ENCODE measurements around the gene ATG4B. TPM values are rescaled to one million over a fixed set of nuclear protein-coding genes. Genes with fewer than 3 reads are reported as not detected.

ATG4B gene
- total RNA-seq, 3 donors from 2014 or later (not counting 1 experiment from before 2014, with no cell fraction given): 106 to 171 (median 139) TPM

- H3K4me1 Mint-ChIP-seq: peaks cover 15 to 28% of the 10 kb centered on the region in 2 donors
- DNase-seq: no peak
- H3K27me3 ChIP-seq (ENCODE audit: control insufficient read depth, insufficient read depth, low read length): no peaks in the 10 kb centered on the region
- no peak for TF ChIP-seq CTCF (IDR thresholded peaks at IDR 0.05)
- peaks cover 13% of the 10 kb centered on the region for H3K4me1 ChIP-seq (ENCODE audit: control insufficient read depth, insufficient read depth, low read length)
- no peaks in the 10 kb centered on the region for H3K27me3 Mint-ChIP-seq (ENCODE audit: low read depth in 2 of 2)
- H3K36me3 ChIP-seq (ENCODE audit: control insufficient read depth, insufficient read depth, low read length): no peaks in the 10 kb centered on the region
- H3K9me3 Mint-ChIP-seq: no peaks in the 10 kb centered on the region
- peak overlapping the region; percentile 59 for H3K4me3 Mint-ChIP-seq
- H3K4me3 ChIP-seq (ENCODE audit: low read length): no peak overlapping the region
- 95% methylated on average over 26 of the region's 30 CpGs for WGBS (ENCODE audit: insufficient coverage)
- H3K27ac ChIP-seq (ENCODE audit: low read length): no peak overlapping the region
- no peaks in the 10 kb centered on the region for H3K36me3 Mint-ChIP-seq
- no peak for ATAC-seq
- intact Hi-C loops (cut with micrococcal nuclease): loop anchor here (2.0 kb wide), 1 partner anchor 20 kb away; the partner anchor contains the start of genes ATG4B and THAP4
- peak overlapping the region in 1 of 2 donors; percentile 76 for H3K27ac Mint-ChIP-seq
- H3K9me3 ChIP-seq (ENCODE audit: control insufficient read depth, insufficient read depth, low read length): no peaks in the 10 kb centered on the region
Measured at GRCh38 chr2:241616168-241617125, 21.0 kb upstream of the ATG4B start.

GRCh38 chr2:241617431-241618154, 19.9 kb upstream of the ATG4B start:
- TF ChIP-seq CTCF (IDR thresholded peaks at IDR 0.05): no peak
- intact Hi-C loops (cut with micrococcal nuclease): loop anchor here (2.0 kb wide), 1 partner anchor 19 kb away; the partner anchor contains the start of genes ATG4B and THAP4
- H3K27ac ChIP-seq (ENCODE audit: low read length): peak overlapping the region; percentile 8
- peaks cover 13% of the 10 kb centered on the region for H3K4me1 ChIP-seq (ENCODE audit: control insufficient read depth, insufficient read depth, low read length)
- ATAC-seq: peak; percentile 61 to 90 (median 84)
- Mint-ChIP-seq H3K27me3 (ENCODE audit: low read depth in 2 of 2) (no peaks in the 10 kb centered on the region), H3K27ac (peak overlapping the region; percentile 75 to 76), H3K4me3 (peak overlapping the region; percentile 90), H3K4me1 (peaks cover 15 to 28% of the 10 kb centered on the region in 2 donors), H3K9me3 (no peaks in the 10 kb centered on the region), H3K36me3 (no peaks in the 10 kb centered on the region)
- H3K9me3 ChIP-seq (ENCODE audit: control insufficient read depth, insufficient read depth, low read length): no peaks in the 10 kb centered on the region
- no peaks in the 10 kb centered on the region for H3K27me3 ChIP-seq (ENCODE audit: control insufficient read depth, insufficient read depth, low read length)
- DNase-seq: peak in 1 of 2 donors; percentile 81
- H3K36me3 ChIP-seq (ENCODE audit: control insufficient read depth, insufficient read depth, low read length): no peaks in the 10 kb centered on the region
- peak overlapping the region; percentile 38 for H3K4me3 ChIP-seq (ENCODE audit: low read length)
- 45% methylated on average over 15 of the region's 15 CpGs for WGBS (ENCODE audit: insufficient coverage)

GRCh38 chr2:241618296-241618805, 19.1 kb upstream of the ATG4B start:
- H3K4me3 Mint-ChIP-seq: peak overlapping the region; percentile 29
- DNase-seq: no peak
- Histone ChIP-seq H3K4me3 (ENCODE audit: low read length) (no peak overlapping the region), H3K4me1 (ENCODE audit: control insufficient read depth, insufficient read depth, low read length) (peaks cover 13% of the 10 kb centered on the region), H3K27me3 (ENCODE audit: control insufficient read depth, insufficient read depth, low read length) (no peaks in the 10 kb centered on the region), H3K36me3 (ENCODE audit: control insufficient read depth, insufficient read depth, low read length) (no peaks in the 10 kb centered on the region), H3K9me3 (ENCODE audit: control insufficient read depth, insufficient read depth, low read length) (no peaks in the 10 kb centered on the region), H3K27ac (ENCODE audit: low read length) (no peak overlapping the region)
- intact Hi-C loops (cut with micrococcal nuclease): no loop called here
- H3K9me3 Mint-ChIP-seq: no peaks in the 10 kb centered on the region
- peaks cover 15 to 28% of the 10 kb centered on the region in 2 donors for H3K4me1 Mint-ChIP-seq
- peak overlapping the region; percentile 75 to 76 for H3K27ac Mint-ChIP-seq
- WGBS (ENCODE audit: insufficient coverage): 77% methylated on average over 5 of the region's 5 CpGs
- no peaks in the 10 kb centered on the region for H3K27me3 Mint-ChIP-seq (ENCODE audit: low read depth in 2 of 2)
- no peaks in the 10 kb centered on the region for H3K36me3 Mint-ChIP-seq
- no peak for TF ChIP-seq CTCF (IDR thresholded peaks at IDR 0.05)
- ATAC-seq: no peak

Measured in natural killer cell (primary cell).